H1 (cell line): Measurements from ENCODE around the gene DOCK6. TPM values are rescaled to one million over a fixed set of nuclear protein-coding genes. Genes with fewer than 3 reads are reported as not detected.
A peak's percentile ranks its signal among the peaks of the same experiment; 100 is the strongest.

ENCODE experiments used
- ASH2L ChIP-seq: fragments of 200-600, 300-600 bp; sonication (generic); IDR thresholded peaks from one replicate; pipeline ENCODE4 v1.7.1; 2017; ENCODE audit warnings: low read length
- BCL11A ChIP-seq, 2 experiments: IDR thresholded peaks; one replicate each; pipeline ENCODE4 v1.6.1; 2011; ENCODE audit warnings: low read depth in 2 of 2, low read length in 2 of 2, mild to moderate bottlenecking in 2 of 2
- BRCA1 ChIP-seq: IDR thresholded peaks from 2 replicates; pipeline ENCODE4 v1.6.1; 2012; ENCODE audit warnings: low read depth, low read length, improper control_type of control experiment
- CBX5 ChIP-seq: fragments of 300-800, 300-1000 bp; sonication (generic); IDR thresholded peaks from 2 replicates; pipeline ENCODE4 v1.7.1; 2016; ENCODE audit warnings: antibody characterized with exemption, low read length, low read depth
- CHD1 ChIP-seq: IDR thresholded peaks from 2 replicates; pipeline ENCODE4 v1.6.1; 2012; ENCODE audit warnings: low read depth, low read length, improper control_type of control experiment
- EGR1 ChIP-seq: IDR thresholded peaks from 2 replicates; pipeline ENCODE4 v1.6.1; 2011; ENCODE audit warnings: low read depth, low read length, borderline replicate concordance
- EZH2 ChIP-seq: fragments of 200-600 bp; sonication (generic); IDR thresholded peaks from 2 replicates; pipeline ENCODE4 v1.7.1; 2012; ENCODE audit warnings: low read depth, mild to moderate bottlenecking, moderate library complexity, low read length, inconsistent platforms; ENCODE audit not compliant: severe bottlenecking
- HDAC2 ChIP-seq, 2 experiments: fragments of 300-600 bp in 1 of 2; sonication (generic) in 1 of 2; IDR thresholded peaks; 2 replicates each; pipeline ENCODE4 v1.6.1; 2011 to 2012; ENCODE audit warnings: low read depth in 2 of 2, low read length in 2 of 2, mild to moderate bottlenecking in 2 of 2, moderate library complexity in 2 of 2, borderline replicate concordance in 1 of 2, inconsistent platforms in 1 of 2
- JUN ChIP-seq: IDR thresholded peaks from 2 replicates; pipeline ENCODE4 v1.6.1; 2011; ENCODE audit warnings: low read depth, mild to moderate bottlenecking, improper control_type of control experiment, low read length
- KDM1A ChIP-seq: fragments of 200-600, 300-600 bp; sonication (generic); IDR thresholded peaks from 2 replicates; pipeline ENCODE4 v1.7.1; 2016; ENCODE audit warnings: mild to moderate bottlenecking, low read length, borderline replicate concordance
- KDM5A ChIP-seq: fragments of 200-600 bp; IDR thresholded peaks from 2 replicates; pipeline ENCODE4 v1.7.1; 2012; ENCODE audit warnings: mild to moderate bottlenecking, low read length, inconsistent platforms, mixed read lengths
- POU5F1 ChIP-seq: IDR thresholded peaks from 2 replicates; pipeline ENCODE4 v1.6.1; 2011; ENCODE audit warnings: low read depth, mild to moderate bottlenecking, low read length, moderate library complexity
- RBBP5 ChIP-seq: IDR thresholded peaks from 2 replicates; pipeline ENCODE4 v1.7.1; 2012; ENCODE audit warnings: low read depth, mild to moderate bottlenecking, inconsistent platforms, low read length, moderate library complexity, borderline replicate concordance
- SP1 ChIP-seq: IDR thresholded peaks from 2 replicates; pipeline ENCODE4 v1.6.1; 2011; ENCODE audit warnings: low read depth, low read length
- TAF1 ChIP-seq: IDR thresholded peaks from 2 replicates; pipeline ENCODE4 v1.6.1; 2011; ENCODE audit warnings: mild to moderate bottlenecking, low read depth, low read length
- YY1 ChIP-seq: IDR thresholded peaks from 2 replicates; pipeline ENCODE4 v1.6.1; 2011; ENCODE audit warnings: low read depth, mild to moderate bottlenecking, low read length
- ZNF274 ChIP-seq: IDR thresholded peaks from 2 replicates; pipeline ENCODE4 v1.7.0; 2012; ENCODE audit warnings: low read length, borderline replicate concordance; ENCODE audit errors: extremely low read depth
- polyA plus RNA-seq, 7 experiments: library from polyadenylated mRNA; depleted of rRNA in 3 of 7; stranded (reverse) in 5 of 7; unstranded in 2 of 7; fragments of >200 nt in 5 of 7; fragments of 200-250 nt in 2 of 7; gene quantifications; 1 replicate in 5 of 7; 2 replicates in 1 of 7; 4 replicates in 1 of 7; pipeline versions ENCODE4 v1.2.1 to v1.2.3, GENCODE V29; 2011 to 2013; ENCODE audit warnings: missing spikeins in 2 of 7, mixed read lengths in 2 of 7
- total RNA-seq: library from RNA; stranded (reverse); fragmentation: NEBNext Ultra II Directional; extraction: Animal tissue kit (Norgen Biotek cat#: 25700); gene quantifications from 2 replicates; pipeline ENCODE4 v1.2.1, GENCODE V29; 2021
- TF ChIP-seq, protein P1 (sequence below): IDR thresholded peaks from 2 replicates; pipeline ENCODE4 v1.6.1; 2012; ENCODE audit warnings: inconsistent platforms

DOCK6 gene
- total and polyA plus RNA-seq, 2 of the 8 experiments (the other 6 are each of a cell fraction or from before 2014, with no cell fraction given): 25.5 to 54.7 TPM

DNA sequence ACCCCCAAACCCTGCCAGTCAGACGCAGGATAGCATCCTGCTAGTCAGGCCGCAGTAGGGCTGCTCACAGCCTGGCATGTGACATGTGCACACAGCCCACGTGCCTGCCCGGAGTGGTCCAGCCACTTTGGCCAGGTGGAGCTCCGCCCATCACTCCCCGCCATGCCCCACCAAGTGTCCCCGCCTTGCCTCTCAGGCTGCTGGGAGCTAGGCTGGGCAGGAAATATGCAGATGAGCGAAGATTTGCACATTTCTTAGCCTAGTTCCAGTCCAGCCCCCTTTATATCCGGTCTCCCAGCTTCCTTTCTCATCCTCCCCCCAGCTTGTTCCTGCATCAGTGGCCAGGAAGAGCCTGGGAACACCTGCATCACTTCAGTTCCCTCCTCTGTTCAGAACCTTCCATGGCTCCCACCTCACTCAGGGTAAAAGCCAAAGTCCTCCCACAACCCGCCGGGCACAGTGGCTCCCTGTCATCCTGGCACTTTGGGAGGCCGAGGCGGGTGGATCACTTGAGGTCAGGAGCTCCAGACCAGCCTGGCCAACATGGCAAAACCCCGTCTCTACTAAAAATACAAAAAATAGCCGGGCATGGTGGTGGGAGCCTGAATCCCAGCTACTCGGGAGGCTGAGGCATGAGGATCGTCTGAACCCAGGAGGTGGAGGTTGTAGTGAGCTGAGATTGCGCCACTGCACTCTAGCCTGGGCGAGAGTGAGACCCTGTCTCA lies 2.3 kb upstream of the DOCK6 start (continued):
- no peak for TF ChIP-seq TAF1
- TF ChIP-seq CBX5: no peak
- no peak for TF ChIP-seq EGR1
- no peak for TF ChIP-seq CHD1
- no peak for TF ChIP-seq RBBP5
- TF ChIP-seq YY1: no peak
- TF ChIP-seq BCL11A (IDR thresholded peaks at IDR 0.05; ENCODE audit: low read depth in 2 of 2, low read length in 2 of 2): no peak
- no peak for TF ChIP-seq KDM5A
- no peak for TF ChIP-seq ASH2L
- no peak for TF ChIP-seq EZH2
- TF ChIP-seq ZNF274: no peak
- peak; percentile 22; the same call in 1 of the 2 replicates for TF ChIP-seq KDM1A
- no peak for TF ChIP-seq JUN
- no peak for TF ChIP-seq HDAC2 (IDR thresholded peaks at IDR 0.05; ENCODE audit: borderline replicate concordance in 1 of 2, low read depth in 2 of 2, low read length in 2 of 2)
- TF ChIP-seq BRCA1: no peak
- no peak for TF ChIP-seq SP1
- TF ChIP-seq, protein P1, sequence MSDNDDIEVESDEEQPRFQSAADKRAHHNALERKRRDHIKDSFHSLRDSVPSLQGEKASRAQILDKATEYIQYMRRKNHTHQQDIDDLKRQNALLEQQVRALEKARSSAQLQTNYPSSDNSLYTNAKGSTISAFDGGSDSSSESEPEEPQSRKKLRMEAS: peak; percentile 89
- TF ChIP-seq POU5F1: no peak
